K562 (cell line): ENCODE results near the gene NBEAL2. TPM values are rescaled to one million over a fixed set of nuclear protein-coding genes. Genes with fewer than 3 reads are reported as not detected.
A peak's percentile ranks its signal among the peaks of the same experiment; 100 is the strongest.

Source experiments
- ATAC-seq: fragments of 200-7000 bp; cut with Tn5 transposase; 3 replicates; pipeline ENCODE4 v1.9.1; 2020; ENCODE audit warnings: moderate library complexity
- BruUV-seq: library from RNA; stranded (reverse); fragments of 400-500 nt; replicated peaks from 2 replicates; lab custom pipeline; 2021; lab: Mats Ljungman, UMichigan
- CTCF ChIA-PET: fragments of 300-600 bp; formaldehyde crosslinking; extraction: SDS; loops from one replicate; lab custom pipeline; 2021; ENCODE audit warnings: low intra/inter-chr PET ratio; lab: Yijun Ruan, JAX
- POLR2A ChIA-PET: fragments of 300-600, 350-650 bp; sonication (Branson Sonifier 250); formaldehyde crosslinking; extraction: SDS; loops from one replicate; lab custom pipeline; 2021; ENCODE audit warnings: antibody characterized with exemption, inconsistent platforms; lab: Yijun Ruan, JAX
- DNase-seq, 4 experiments: peaks; one replicate each; pipeline versions ENCODE4 v3.0.0 to v3.0.0-alpha.2; 2011 to 2018; ENCODE audit warnings: low spot score in 3 of 4, mixed read lengths in 3 of 4; ENCODE audit errors: extremely low read depth in 1 of 4
- FAIRE-seq: peaks from 2 replicates; lab custom pipeline; 2011; peaks lifted over from hg19 to GRCh38; lab: Jason Lieb, UNC
- H2AFZ ChIP-seq: 2 replicates; pipeline ENCODE4 v1.6.0; 2011; ENCODE audit warnings: low read depth, low read length, control low read depth, inconsistent platforms
- H3K27ac ChIP-seq: fragments of 200-600 bp; 3 replicates; pipeline ENCODE4 v1.8.0; 2011; ENCODE audit warnings: low read depth, mild to moderate bottlenecking, control low read depth, inconsistent platforms, low read length, moderate library complexity, mixed read lengths; ENCODE audit errors: extremely low read depth
- H3K27me3 ChIP-seq, 2 experiments: fragments of 300-600 bp in 1 of 2; 2 replicates in 1 of 2; 3 replicates in 1 of 2; pipeline versions ENCODE4 v1.6.0 to v1.8.0; 2011; ENCODE audit warnings: inconsistent platforms in 2 of 2, low read length in 2 of 2, mild to moderate bottlenecking in 1 of 2, mixed read lengths in 1 of 2, moderate library complexity in 1 of 2; ENCODE audit not compliant: control insufficient read depth in 2 of 2, insufficient read depth in 2 of 2
- H3K36me3 ChIP-seq: fragments of 300-600 bp; 3 replicates; pipeline ENCODE4 v1.8.0; 2011; ENCODE audit warnings: mild to moderate bottlenecking, low read length, inconsistent platforms; ENCODE audit not compliant: control insufficient read depth, insufficient read depth
- H3K4me1 ChIP-seq, 2 experiments: fragments of 200-600 bp in 1 of 2; replicated peaks in 1 of 2; 2 replicates in 1 of 2; 3 replicates in 1 of 2; pipeline versions ENCODE4 v1.5.1 to v1.8.0; 2011; ENCODE audit warnings: inconsistent platforms in 2 of 2, low read length in 2 of 2, mild to moderate bottlenecking in 1 of 2, mixed read lengths in 1 of 2, moderate library complexity in 1 of 2; ENCODE audit not compliant: control insufficient read depth in 2 of 2, insufficient read depth in 2 of 2
- H3K4me2 ChIP-seq: 2 replicates; pipeline ENCODE4 v1.6.1; 2011; ENCODE audit warnings: low read length, control low read depth, inconsistent platforms, mixed read lengths; ENCODE audit not compliant: insufficient read depth
- H3K4me3 ChIP-seq: fragments of 200-600 bp; sonication (generic), shearing (Covaris generic); 2 replicates; pipeline ENCODE4 v1.5.1; 2016; ENCODE audit warnings: control low read depth, inconsistent platforms
- H3K79me2 ChIP-seq: fragments of 200-600 bp; 3 replicates; pipeline ENCODE4 v1.8.0; 2011; ENCODE audit warnings: low read length, inconsistent platforms; ENCODE audit not compliant: control insufficient read depth, insufficient read depth
- H3K9ac ChIP-seq, 2 experiments: 2 replicates each; pipeline versions ENCODE4 v1.6.0 to v1.6.1; 2011; ENCODE audit warnings: low read depth in 2 of 2, low read length in 2 of 2, control low read depth in 1 of 2, inconsistent platforms in 1 of 2, mild to moderate bottlenecking in 1 of 2, mixed read lengths in 1 of 2; ENCODE audit not compliant: insufficient read depth in 1 of 2
- H3K9me1 ChIP-seq: one replicate; pipeline ENCODE4 v1.6.0; 2011; ENCODE audit warnings: inconsistent platforms, mild to moderate bottlenecking, low read length, moderate library complexity; ENCODE audit not compliant: control insufficient read depth, insufficient read depth
- H3K9me3 ChIP-seq: replicated peaks from 2 replicates; pipeline ENCODE4 v1.5.1; 2011; ENCODE audit warnings: low read depth, low read length, inconsistent platforms; ENCODE audit not compliant: control insufficient read depth, insufficient read depth
- H4K20me1 ChIP-seq: replicated peaks from 2 replicates; pipeline ENCODE4 v1.6.1; 2011; ENCODE audit warnings: low read length, inconsistent platforms, mixed read lengths; ENCODE audit not compliant: control insufficient read depth, insufficient read depth
- C11orf30 ChIP-seq: fragments of 450-650 bp; IDR thresholded peaks from 2 replicates; pipeline ENCODE4 v1.6.1; 2016; ENCODE audit warnings: low read depth, mild to moderate bottlenecking
- PURB ChIP-seq: sonication (generic); formaldehyde crosslinking; IDR thresholded peaks from 2 replicates; pipeline ENCODE4 v1.9.0; 2021; ENCODE audit warnings: low read depth, mild to moderate bottlenecking, missing genetic modification reagents
- SPI1 ChIP-seq: IDR thresholded peaks from 2 replicates; pipeline ENCODE4 v1.6.1; 2011; ENCODE audit warnings: low read depth, low read length, control low read depth, borderline replicate concordance
- WGBS: fragments of 100-300 bp; shearing (Covaris generic); methylation state at CpG from one replicate; pipeline ENCODE4 v1.1.6; 2016; ENCODE audit warnings: low coverage, mixed read lengths; ENCODE audit not compliant: insufficient coverage; ENCODE audit errors: missing lambda C conversion rate; 5-methylcytosine and 5-hydroxymethylcytosine counted together
- in situ Hi-C: fragments of 300-500 bp; cut with MboI; formaldehyde crosslinking; loops from 4 replicates; pipeline ENCODE4 v1.15.0; 2018; ENCODE audit warnings: inconsistent platforms, mixed read lengths
- intact Hi-C: fragments of 100-400 bp; cut with micrococcal nuclease; formaldehyde crosslinking; loops from 2 replicates; pipeline ENCODE4 v1.14.2; 2022
- polyA plus RNA-seq, 8 experiments: library from polyadenylated mRNA; depleted of rRNA in 4 of 8; stranded (reverse) in 5 of 8; unstranded in 3 of 8; fragments of >200 nt; fragmentation: Nextera tagmentation in 2 of 8; fragmentation: Illumina TruSeq in 1 of 8; extraction: Ambion mirVana in 2 of 8; extraction: Trizol in 1 of 8; gene quantifications; 2 replicates each; pipeline versions ENCODE4 v1.2.1 to v1.2.3, GENCODE V29; 2011 to 2014; ENCODE audit warnings: inconsistent platforms in 1 of 8, missing spikeins in 1 of 8
- total RNA-seq, 7 experiments: library from RNA; depleted of rRNA in 6 of 7; stranded (reverse); fragments of >200 nt in 6 of 7; fragmentation: Illumina TruSeq in 2 of 7; extraction: Trizol in 2 of 7; gene quantifications; 2 replicates each; pipeline versions ENCODE4 v1.2.1 to v1.2.3, GENCODE V29; 2011 to 2021; ENCODE audit warnings: low replicate concordance in 1 of 7
- TF ChIP-seq, protein P1 (sequence below): IDR thresholded peaks from 2 replicates; pipeline ENCODE4 v1.6.1; 2016; ENCODE audit warnings: missing genetic modification characterization, missing compliant biosample characterization
- TF ChIP-seq, protein P2 (sequence below): fragments of 450-650 bp; IDR thresholded peaks from 2 replicates; pipeline ENCODE4 v1.6.1; 2016
- TF ChIP-seq, protein P3 (sequence below): sonication (generic); formaldehyde crosslinking; IDR thresholded peaks from 2 replicates; pipeline ENCODE4 v1.8.0; 2022; ENCODE audit warnings: mild to moderate bottlenecking, missing genetic modification reagents

Gene NBEAL2
- total and polyA plus RNA-seq, 9 of the 15 experiments (the other 6 are each of a cell fraction or from before 2014, with no cell fraction given) = 0.06 to 114 (median 29.6) TPM

DNA sequence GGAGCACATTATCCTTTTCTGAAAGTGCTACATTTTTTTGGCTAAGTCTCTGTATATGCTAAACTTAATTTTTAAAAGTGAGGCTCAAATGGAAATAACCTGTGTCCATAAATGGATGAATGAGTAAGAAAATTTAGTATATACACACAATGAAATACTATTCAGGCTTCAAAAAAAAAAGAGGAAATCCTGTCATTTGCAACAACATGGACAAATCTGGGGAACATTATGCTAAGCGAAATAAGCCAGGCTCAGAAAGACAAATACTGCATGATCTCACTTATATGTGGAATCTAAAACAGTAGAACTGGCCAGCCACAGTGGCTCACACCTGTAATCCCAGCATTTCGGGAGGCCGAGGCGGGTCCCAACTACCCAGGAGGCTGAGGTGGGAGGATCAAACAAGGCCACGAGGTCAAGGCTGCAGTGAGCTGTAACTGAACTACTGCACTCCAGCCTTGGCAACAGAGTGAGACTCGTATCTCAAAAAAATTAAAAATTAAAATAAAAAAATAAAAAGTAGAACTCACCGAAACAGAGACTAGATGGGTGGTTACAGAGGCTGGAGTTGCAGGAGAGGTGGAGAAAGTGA, 28.7 kb upstream of the NBEAL2 start:
- H3K79me2 ChIP-seq = peaks cover 97% of the 10 kb centered on the region
- H3K4me2 ChIP-seq = no peak overlapping the region
- ChIA-PET CTCF (interaction anchor here (0.6 kb wide), 1 partner anchor 12 kb away, joined by 4 read pairs; no protein-coding TSS in a partner anchor), POLR2A (interaction anchor here (0.6 to 4.3 kb wide), 5 partner anchors 14 to 1020 kb away, joined by 3 to 22 read pairs (median 3); partner anchors contain the start of gene CCDC12)
- no peak for FAIRE-seq
- in situ Hi-C loops (no loop called here), intact Hi-C loops (no loop called here)
- no peak overlapping the region for H2AFZ ChIP-seq
- TF ChIP-seq C11orf30 (no peak), SPI1 (peak; percentile 30; the same call in 1 of the 2 replicates)
- TF ChIP-seq, all 486 proteins: peak for 1
- H3K4me3 ChIP-seq = no peak overlapping the region
- no peak for ATAC-seq
- H3K27ac ChIP-seq = no peak overlapping the region
- H4K20me1 ChIP-seq = peaks cover 76% of the 10 kb centered on the region
- peaks cover 64 to 80% of the 10 kb centered on the region in 2 experiments for H3K4me1 ChIP-seq
- H3K9ac ChIP-seq = no peak overlapping the region
- H3K9me1 ChIP-seq = peaks cover 29% of the 10 kb centered on the region
- WGBS = 71% methylated on average over 7 of the region's 7 CpGs
- H3K27me3 ChIP-seq = no peaks in the 10 kb centered on the region
- peaks cover 42% of the 10 kb centered on the region for H3K36me3 ChIP-seq
- BruUV-seq = no TSS peak
- no peak for DNase-seq
- H3K9me3 ChIP-seq = no peaks in the 10 kb centered on the region

DNA sequence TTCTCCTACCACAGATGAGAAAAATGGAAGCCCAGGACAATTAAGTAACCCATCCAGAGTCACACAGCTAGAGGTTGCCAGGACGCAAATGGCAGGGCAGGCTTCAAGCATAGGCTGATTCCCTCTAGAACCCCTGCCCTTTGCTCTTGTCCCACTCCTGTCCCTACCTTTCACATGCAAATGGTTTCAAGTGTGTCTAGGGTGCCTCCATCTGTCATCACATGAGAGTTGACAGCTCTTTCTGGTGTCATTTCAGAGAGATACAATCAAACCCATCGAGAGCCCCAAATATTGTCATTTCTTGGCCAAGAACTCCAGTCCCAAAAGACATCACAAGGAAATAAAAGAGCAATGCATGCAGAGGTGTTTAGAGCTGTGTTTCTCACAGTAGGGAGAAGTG, 26.7 kb upstream of the NBEAL2 start:
- peaks cover 70% of the 10 kb centered on the region for H4K20me1 ChIP-seq
- H3K27ac ChIP-seq = no peak overlapping the region
- no peak overlapping the region for H2AFZ ChIP-seq
- peaks cover 20% of the 10 kb centered on the region for H3K9me1 ChIP-seq
- H3K9ac ChIP-seq = no peak overlapping the region; a peak in 1 of 4 replicates
- H3K36me3 ChIP-seq = peaks cover 36% of the 10 kb centered on the region
- in situ Hi-C loops (no loop called here), intact Hi-C loops (no loop called here)
- WGBS = 55% methylated on average over 2 of the region's 2 CpGs
- BruUV-seq = no TSS peak
- H3K79me2 ChIP-seq = peaks cover 97% of the 10 kb centered on the region
- FAIRE-seq (no peak), DNase-seq (no peak), ATAC-seq (no peak)
- no peaks in the 10 kb centered on the region for H3K9me3 ChIP-seq
- peaks cover 59 to 76% of the 10 kb centered on the region in 2 experiments for H3K4me1 ChIP-seq
- no peaks in the 10 kb centered on the region for H3K27me3 ChIP-seq
- no peak overlapping the region for H3K4me2 ChIP-seq
- no peak overlapping the region for H3K4me3 ChIP-seq
- CTCF ChIA-PET = no interaction called here
- POLR2A ChIA-PET = interaction anchor here (0.7 to 4.3 kb wide), 8 partner anchors 11 to 68 kb away, joined by 3 to 22 read pairs (median 4); partner anchors contain the start of gene NBEAL2
- TF ChIP-seq PURB (CRISPR knock-in tag) = no peak
- TF ChIP-seq, protein P1, sequence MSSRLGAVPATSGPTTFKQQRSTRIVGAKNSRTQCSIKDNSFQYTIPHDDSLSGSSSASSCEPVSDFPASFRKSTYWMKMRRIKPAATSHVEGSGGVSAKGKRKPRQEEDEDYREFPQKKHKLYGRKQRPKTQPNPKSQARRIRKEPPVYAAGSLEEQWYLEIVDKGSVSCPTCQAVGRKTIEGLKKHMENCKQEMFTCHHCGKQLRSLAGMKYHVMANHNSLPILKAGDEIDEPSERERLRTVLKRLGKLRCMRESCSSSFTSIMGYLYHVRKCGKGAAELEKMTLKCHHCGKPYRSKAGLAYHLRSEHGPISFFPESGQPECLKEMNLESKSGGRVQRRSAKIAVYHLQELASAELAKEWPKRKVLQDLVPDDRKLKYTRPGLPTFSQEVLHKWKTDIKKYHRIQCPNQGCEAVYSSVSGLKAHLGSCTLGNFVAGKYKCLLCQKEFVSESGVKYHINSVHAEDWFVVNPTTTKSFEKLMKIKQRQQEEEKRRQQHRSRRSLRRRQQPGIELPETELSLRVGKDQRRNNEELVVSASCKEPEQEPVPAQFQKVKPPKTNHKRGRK = no peak
- TF ChIP-seq, protein P2, sequence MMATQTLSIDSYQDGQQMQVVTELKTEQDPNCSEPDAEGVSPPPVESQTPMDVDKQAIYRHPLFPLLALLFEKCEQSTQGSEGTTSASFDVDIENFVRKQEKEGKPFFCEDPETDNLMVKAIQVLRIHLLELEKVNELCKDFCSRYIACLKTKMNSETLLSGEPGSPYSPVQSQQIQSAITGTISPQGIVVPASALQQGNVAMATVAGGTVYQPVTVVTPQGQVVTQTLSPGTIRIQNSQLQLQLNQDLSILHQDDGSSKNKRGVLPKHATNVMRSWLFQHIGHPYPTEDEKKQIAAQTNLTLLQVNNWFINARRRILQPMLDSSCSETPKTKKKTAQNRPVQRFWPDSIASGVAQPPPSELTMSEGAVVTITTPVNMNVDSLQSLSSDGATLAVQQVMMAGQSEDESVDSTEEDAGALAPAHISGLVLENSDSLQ = 0 out of 2 replicates have a peak, but pooled peaks have one; percentile 7
- TF ChIP-seq, protein P3, sequence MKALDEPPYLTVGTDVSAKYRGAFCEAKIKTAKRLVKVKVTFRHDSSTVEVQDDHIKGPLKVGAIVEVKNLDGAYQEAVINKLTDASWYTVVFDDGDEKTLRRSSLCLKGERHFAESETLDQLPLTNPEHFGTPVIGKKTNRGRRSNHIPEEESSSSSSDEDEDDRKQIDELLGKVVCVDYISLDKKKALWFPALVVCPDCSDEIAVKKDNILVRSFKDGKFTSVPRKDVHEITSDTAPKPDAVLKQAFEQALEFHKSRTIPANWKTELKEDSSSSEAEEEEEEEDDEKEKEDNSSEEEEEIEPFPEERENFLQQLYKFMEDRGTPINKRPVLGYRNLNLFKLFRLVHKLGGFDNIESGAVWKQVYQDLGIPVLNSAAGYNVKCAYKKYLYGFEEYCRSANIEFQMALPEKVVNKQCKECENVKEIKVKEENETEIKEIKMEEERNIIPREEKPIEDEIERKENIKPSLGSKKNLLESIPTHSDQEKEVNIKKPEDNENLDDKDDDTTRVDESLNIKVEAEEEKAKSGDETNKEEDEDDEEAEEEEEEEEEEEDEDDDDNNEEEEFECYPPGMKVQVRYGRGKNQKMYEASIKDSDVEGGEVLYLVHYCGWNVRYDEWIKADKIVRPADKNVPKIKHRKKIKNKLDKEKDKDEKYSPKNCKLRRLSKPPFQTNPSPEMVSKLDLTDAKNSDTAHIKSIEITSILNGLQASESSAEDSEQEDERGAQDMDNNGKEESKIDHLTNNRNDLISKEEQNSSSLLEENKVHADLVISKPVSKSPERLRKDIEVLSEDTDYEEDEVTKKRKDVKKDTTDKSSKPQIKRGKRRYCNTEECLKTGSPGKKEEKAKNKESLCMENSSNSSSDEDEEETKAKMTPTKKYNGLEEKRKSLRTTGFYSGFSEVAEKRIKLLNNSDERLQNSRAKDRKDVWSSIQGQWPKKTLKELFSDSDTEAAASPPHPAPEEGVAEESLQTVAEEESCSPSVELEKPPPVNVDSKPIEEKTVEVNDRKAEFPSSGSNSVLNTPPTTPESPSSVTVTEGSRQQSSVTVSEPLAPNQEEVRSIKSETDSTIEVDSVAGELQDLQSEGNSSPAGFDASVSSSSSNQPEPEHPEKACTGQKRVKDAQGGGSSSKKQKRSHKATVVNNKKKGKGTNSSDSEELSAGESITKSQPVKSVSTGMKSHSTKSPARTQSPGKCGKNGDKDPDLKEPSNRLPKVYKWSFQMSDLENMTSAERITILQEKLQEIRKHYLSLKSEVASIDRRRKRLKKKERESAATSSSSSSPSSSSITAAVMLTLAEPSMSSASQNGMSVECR (CRISPR knock-in tag) = no peak
